Breast epithelium (tissue), 3 donors: ENCODE measurements around the gene CENPU.

Experiments used
- CTCF ChIP-seq, 3 donors: fragments of 450-650 bp; IDR thresholded peaks; one replicate each; pipeline ENCODE4 v1.5.1; 2016 to 2017; ENCODE audit warnings: antibody characterized with exemption in 3 of 3, mild to moderate bottlenecking in 3 of 3, moderate library complexity in 3 of 3
- POLR2AphosphoS5 ChIP-seq, 3 donors: sonication (generic); formaldehyde crosslinking; IDR thresholded peaks; one replicate each; pipeline ENCODE4 v1.6.1; 2017; ENCODE audit warnings: antibody characterized with exemption in 3 of 3

DNA sequence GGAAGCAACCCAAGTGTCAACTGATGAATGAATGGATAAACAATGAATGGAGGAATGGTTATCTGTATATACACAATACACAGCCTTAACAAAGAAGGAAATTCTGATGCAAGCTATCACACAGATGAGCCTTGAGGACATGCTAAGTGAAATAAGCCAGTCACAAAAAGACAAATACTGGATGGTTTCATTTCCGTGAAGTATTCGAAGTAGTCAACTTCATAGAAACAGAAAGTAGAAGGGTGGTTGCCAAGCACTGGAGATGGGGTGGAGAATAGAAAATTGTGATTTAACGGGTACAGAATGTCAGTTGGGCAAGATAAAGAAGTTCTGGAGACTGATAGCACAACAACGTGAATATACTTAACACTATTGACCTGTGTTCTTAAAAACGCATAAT, 28.2 kb downstream of the CENPU start:
- no peak for TF ChIP-seq CTCF (IDR thresholded peaks at IDR 0.05)
- TF ChIP-seq POLR2AphosphoS5 (IDR thresholded peaks at IDR 0.05): no peak
